HCT116 (cell line): Measurements from ENCODE around the gene MACROH2A1.

Source experiments
- EGR1 ChIP-seq: IDR thresholded peaks from 2 replicates; pipeline ENCODE4 v1.6.1; 2012; ENCODE audit warnings: low read depth
- EZH2 ChIP-seq: fragments of 200-600 bp; sonication (generic); IDR thresholded peaks from 2 replicates; pipeline ENCODE4 v1.6.1; 2017; ENCODE audit warnings: antibody characterized with exemption, mixed run types
- POLR2A ChIP-seq: IDR thresholded peaks from 2 replicates; pipeline ENCODE4 v1.7.0; 2011; ENCODE audit warnings: borderline replicate concordance; ENCODE audit not compliant: insufficient read depth, insufficient read length; ENCODE audit errors: extremely low read depth
- RAD21 ChIP-seq: IDR thresholded peaks from 2 replicates; pipeline ENCODE4 v1.6.1; 2012; ENCODE audit warnings: low read depth, mild to moderate bottlenecking
- ZFX ChIP-seq: fragments of 450-650 bp; IDR thresholded peaks from 2 replicates; pipeline ENCODE4 v1.6.1; 2017
- ZNF274 ChIP-seq: fragments of 200-500 bp; sonication (Bioruptor generic); IDR thresholded peaks from 2 replicates; pipeline ENCODE4 v1.6.1; 2014; ENCODE audit warnings: mild to moderate bottlenecking, low read depth, low read length, inconsistent platforms
- TF ChIP-seq, protein P1 (sequence below), 3 experiments: fragments of 200-600 bp in 1 of 3; sonication (generic) in 1 of 3; IDR thresholded peaks in 2 of 3; conservative IDR thresholded peaks in 1 of 3; 2 replicates each; pipeline ENCODE4 v1.5.1; 2012 to 2017; ENCODE audit warnings: low read depth in 2 of 3, low read length in 2 of 3, antibody characterized with exemption in 1 of 3, borderline replicate concordance in 1 of 3, control low read depth in 1 of 3, mild to moderate bottlenecking in 1 of 3, mixed read lengths in 1 of 3, mixed run types in 1 of 3, moderate library complexity in 1 of 3; ENCODE audit not compliant: insufficient read depth in 1 of 3

DNA sequence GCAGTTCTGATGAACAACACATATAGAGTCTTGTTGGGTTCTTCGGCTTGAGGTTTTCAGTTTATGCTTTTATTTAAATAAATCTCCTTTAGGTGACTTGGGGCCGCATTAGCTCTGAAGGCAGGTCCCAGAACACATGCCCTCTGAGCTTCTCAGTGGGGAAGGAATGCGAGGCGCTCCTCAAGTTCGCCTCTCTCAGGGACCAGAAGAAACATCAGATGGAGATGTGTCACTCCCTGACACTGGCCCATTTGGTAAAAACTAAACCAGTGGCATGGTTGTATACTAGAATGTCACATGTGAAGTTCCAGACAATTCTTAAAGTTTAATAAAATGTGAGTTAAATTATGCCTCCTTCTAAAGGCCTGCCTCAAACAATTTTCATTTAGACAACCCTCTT, 1.9 kb downstream of the MACROH2A1 start:
- TF ChIP-seq RAD21 (no peak), POLR2A (no peak), EGR1 (no peak), EZH2 (no peak), ZFX (no peak), ZNF274 (no peak)
- TF ChIP-seq, protein P1, sequence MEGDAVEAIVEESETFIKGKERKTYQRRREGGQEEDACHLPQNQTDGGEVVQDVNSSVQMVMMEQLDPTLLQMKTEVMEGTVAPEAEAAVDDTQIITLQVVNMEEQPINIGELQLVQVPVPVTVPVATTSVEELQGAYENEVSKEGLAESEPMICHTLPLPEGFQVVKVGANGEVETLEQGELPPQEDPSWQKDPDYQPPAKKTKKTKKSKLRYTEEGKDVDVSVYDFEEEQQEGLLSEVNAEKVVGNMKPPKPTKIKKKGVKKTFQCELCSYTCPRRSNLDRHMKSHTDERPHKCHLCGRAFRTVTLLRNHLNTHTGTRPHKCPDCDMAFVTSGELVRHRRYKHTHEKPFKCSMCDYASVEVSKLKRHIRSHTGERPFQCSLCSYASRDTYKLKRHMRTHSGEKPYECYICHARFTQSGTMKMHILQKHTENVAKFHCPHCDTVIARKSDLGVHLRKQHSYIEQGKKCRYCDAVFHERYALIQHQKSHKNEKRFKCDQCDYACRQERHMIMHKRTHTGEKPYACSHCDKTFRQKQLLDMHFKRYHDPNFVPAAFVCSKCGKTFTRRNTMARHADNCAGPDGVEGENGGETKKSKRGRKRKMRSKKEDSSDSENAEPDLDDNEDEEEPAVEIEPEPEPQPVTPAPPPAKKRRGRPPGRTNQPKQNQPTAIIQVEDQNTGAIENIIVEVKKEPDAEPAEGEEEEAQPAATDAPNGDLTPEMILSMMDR (IDR thresholded peaks at IDR 0.05 in 2 of 3, conservative IDR thresholded peaks at IDR 0.05 in 1 of 3; ENCODE audit: borderline replicate concordance in 1 of 3, insufficient read depth in 1 of 3, low read depth in 2 of 3, low read length in 2 of 3) = no peak
